ENCODE data around the gene TTC9B.

DNA sequence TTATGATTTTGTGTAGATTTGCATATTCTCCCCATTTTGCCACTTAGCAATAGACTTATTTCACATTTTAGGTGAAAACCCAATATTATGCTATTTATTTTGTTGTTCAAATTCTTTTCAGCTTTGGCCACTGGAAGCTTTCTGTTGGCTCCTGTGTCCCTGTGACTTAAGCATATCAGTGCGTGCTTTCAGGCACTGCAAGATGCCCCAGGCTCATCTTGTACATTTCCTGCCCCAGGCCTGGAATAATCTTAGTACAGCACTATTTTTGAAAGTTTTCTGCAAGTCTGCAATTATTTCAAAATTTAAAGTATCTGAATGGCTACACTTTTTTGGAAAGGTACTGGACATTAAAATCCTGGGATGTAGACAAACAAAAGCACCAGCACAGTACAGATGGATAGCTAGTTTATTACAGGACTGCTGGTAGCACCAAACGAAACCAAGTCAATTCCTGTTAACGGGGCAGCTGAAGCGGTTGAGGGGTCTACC lies 11.8 kb upstream of the TTC9B start:
- no peak for TF ChIP-seq CTCF (IDR thresholded peaks at IDR 0.05)
- no peak for TF ChIP-seq EZH2 (IDR thresholded peaks at IDR 0.05)

Data from neural progenitor cell (in vitro differentiated cells).